Measurements from ENCODE around the gene MYO5C. TPM values are rescaled to one million over a fixed set of nuclear protein-coding genes. Genes with fewer than 3 reads are reported as not detected.

MYO5C gene
- total and polyA plus RNA-seq, 2 donors (not counting 3 experiments of a cell fraction or from before 2014, with no cell fraction given), result 7.5 to 19.4 TPM

GRCh38 chr15:52155878-52156277, 139.7 kb downstream of the MYO5C start:
- dilution Hi-C loops (cut with MboI; ENCODE audit: extremely low pct_ligation_motif_present, low sequenced_read_pairs), result no loop called here
- TF ChIP-seq MAX (IDR thresholded peaks at IDR 0.05; ENCODE audit: insufficient read depth, insufficient read length) (no peak), CTCF (IDR thresholded peaks at IDR 0.05; ENCODE audit: extremely low read depth in 1 of 2, insufficient read depth in 1 of 2, low read depth in 1 of 2, low read length in 2 of 2) (no peak), EZH2 (IDR thresholded peaks at IDR 0.05; ENCODE audit: borderline replicate concordance, low read depth, low read length, severe bottlenecking) (no peak), POLR2AphosphoS5 (IDR thresholded peaks at IDR 0.05; ENCODE audit: insufficient read depth, low read depth, low read length) (no peak), GATA2 (IDR thresholded peaks at IDR 0.05; ENCODE audit: insufficient read depth, insufficient read length, low read depth, low read length) (no peak), JUN (IDR thresholded peaks at IDR 0.05; ENCODE audit: borderline replicate concordance, insufficient read depth, insufficient read length, low read depth) (no peak), FOS (IDR thresholded peaks at IDR 0.05; ENCODE audit: borderline replicate concordance, insufficient read depth, low read length) (no peak), POLR2A (IDR thresholded peaks at IDR 0.05; ENCODE audit: low read depth, low read length) (no peak), MYC (IDR thresholded peaks at IDR 0.05; ENCODE audit: low read depth, low read length) (no peak)
- Histone ChIP-seq H2AFZ (ENCODE audit: low read depth, low read length) (no peak overlapping the region), H3K36me3 (ENCODE audit: control insufficient read depth in 2 of 2, extremely low read depth in 1 of 2, insufficient read depth in 2 of 2, low read length in 2 of 2) (peaks cover 0 to 1% of the 10 kb centered on the region in 2 experiments), H3K9me3 (replicated peaks; ENCODE audit: control insufficient read depth, insufficient read depth, low read length) (no peaks in the 10 kb centered on the region), H4K20me1 (replicated peaks; ENCODE audit: control insufficient read depth, extremely low read depth, insufficient read depth, low read length) (no peaks in the 10 kb centered on the region), H3K79me2 (ENCODE audit: control insufficient read depth, insufficient read depth, low read length) (no peaks in the 10 kb centered on the region), H3K4me2 (ENCODE audit: insufficient read depth, low read length) (no peak overlapping the region), H3K4me3 (replicated peaks in 1 of 3; ENCODE audit: insufficient read depth in 1 of 3, low read depth in 1 of 3, low read length in 3 of 3) (no peak overlapping the region), H3K9me1 (replicated peaks; ENCODE audit: control insufficient read depth, extremely low read depth, insufficient read depth, low read length) (no peaks in the 10 kb centered on the region), H3K9ac (replicated peaks; ENCODE audit: extremely low read depth, insufficient read depth, low read length) (no peak overlapping the region), H3K27ac (ENCODE audit: insufficient read depth, low read depth, low read length) (no peak overlapping the region), H3K27me3 (ENCODE audit: control insufficient read depth in 2 of 2, insufficient read depth in 2 of 2, low read length in 2 of 2) (no peaks in the 10 kb centered on the region), H3K4me1 (ENCODE audit: control insufficient read depth, extremely low read depth, insufficient read depth, low read length) (no peaks in the 10 kb centered on the region)
- ChIA-PET CTCF (interaction anchor here (1.3 kb wide), 1 partner anchor 28 kb away, joined by 4 read pairs; no protein-coding TSS in a partner anchor), POLR2A (no interaction called here)
- FAIRE-seq (no peak), DNase-seq (ENCODE audit: low read depth, low spot score) (no peak)
- BruUV-seq (replicated peaks), result no TSS peak
- intact Hi-C loops (cut with micrococcal nuclease), result no loop called here
